DND-41 (cell line): ENCODE data around the gene PHLDB2.

Source experiments
- ATAC-seq: fragments of 200-7000 bp; cut with Tn5 transposase; 3 replicates; pipeline ENCODE4 v1.9.1; 2021; ENCODE audit warnings: low read depth; ENCODE audit not compliant: insufficient read depth
- DNase-seq: peaks from one replicate; pipeline ENCODE4 v3.0.0-alpha.2; 2020
- H2AFZ ChIP-seq: 2 replicates; pipeline ENCODE4 v1.6.0; 2012; ENCODE audit warnings: low read depth, low read length
- H3K27ac ChIP-seq: 2 replicates; pipeline ENCODE4 v1.5.1; 2012; ENCODE audit warnings: low read length, inconsistent platforms
- H3K27me3 ChIP-seq: fragments of 200-600 bp; sonication (generic); 2 replicates; pipeline ENCODE4 v1.6.0; 2012; ENCODE audit warnings: low read length, mild to moderate bottlenecking, inconsistent platforms; ENCODE audit not compliant: insufficient read depth, poor library complexity
- H3K36me3 ChIP-seq: 2 replicates; pipeline ENCODE4 v1.5.1; 2012; ENCODE audit warnings: low read length, inconsistent platforms; ENCODE audit not compliant: insufficient read depth
- H3K4me1 ChIP-seq: 2 replicates; pipeline ENCODE4 v1.5.1; 2012; ENCODE audit warnings: mild to moderate bottlenecking, low read length; ENCODE audit not compliant: insufficient read depth
- H3K4me2 ChIP-seq: 2 replicates; pipeline ENCODE4 v1.6.0; 2012; ENCODE audit warnings: mild to moderate bottlenecking, moderate library complexity, low read length, inconsistent platforms; ENCODE audit not compliant: insufficient read depth
- H3K4me3 ChIP-seq, 2 experiments: fragments of 200-600 bp in 1 of 2; shearing (Covaris generic) in 1 of 2; 2 replicates each; pipeline ENCODE4 v1.5.1; 2012 to 2016; ENCODE audit warnings: inconsistent platforms in 2 of 2, low read length in 2 of 2, mild to moderate bottlenecking in 2 of 2, low read depth in 1 of 2, moderate library complexity in 1 of 2
- H3K79me2 ChIP-seq: 2 replicates; pipeline ENCODE4 v1.6.0; 2012; ENCODE audit warnings: low read length, inconsistent platforms; ENCODE audit not compliant: insufficient read depth
- H3K9ac ChIP-seq: 2 replicates; pipeline ENCODE4 v1.6.0; 2012; ENCODE audit warnings: low read depth, mild to moderate bottlenecking, inconsistent platforms, low read length, moderate library complexity
- H3K9me3 ChIP-seq: 2 replicates; pipeline ENCODE4 v1.5.1; 2012; ENCODE audit warnings: low read length, moderate library complexity, mild to moderate bottlenecking, inconsistent platforms; ENCODE audit not compliant: insufficient read depth, severe bottlenecking
- H4K20me1 ChIP-seq: 2 replicates; pipeline ENCODE4 v1.6.0; 2012; ENCODE audit warnings: low read length; ENCODE audit not compliant: insufficient read depth
- CTCF ChIP-seq: IDR thresholded peaks from 2 replicates; pipeline ENCODE4 v1.5.1; 2012; ENCODE audit warnings: borderline replicate concordance, low read length, moderate library complexity, mild to moderate bottlenecking; ENCODE audit not compliant: poor library complexity, severe bottlenecking; ENCODE audit errors: extremely low read depth
- EZH2 ChIP-seq: IDR thresholded peaks from 3 replicates; pipeline ENCODE4 v1.6.1; 2012; ENCODE audit warnings: borderline replicate concordance, low read depth, mild to moderate bottlenecking, moderate library complexity, low read length, inconsistent platforms; ENCODE audit not compliant: severe bottlenecking

The PHLDB2 gene

GRCh38 chr3:111949712-111950111 is 90.6 kb downstream of the PHLDB2 start:
- H3K79me2 ChIP-seq, result no peaks in the 10 kb centered on the region
- no peaks in the 10 kb centered on the region for H3K4me1 ChIP-seq
- H3K27ac ChIP-seq, result no peak overlapping the region
- H3K9me3 ChIP-seq, result no peaks in the 10 kb centered on the region
- H3K27me3 ChIP-seq, result no peaks in the 10 kb centered on the region
- H3K36me3 ChIP-seq, result no peaks in the 10 kb centered on the region
- no peak for TF ChIP-seq CTCF
- TF ChIP-seq EZH2, result no peak
- no peak for ATAC-seq
- DNase-seq, result no peak
- H2AFZ ChIP-seq, result no peak overlapping the region
- H3K4me2 ChIP-seq, result no peak overlapping the region
- H3K4me3 ChIP-seq, result no peak overlapping the region
- H4K20me1 ChIP-seq, result no peaks in the 10 kb centered on the region
- H3K9ac ChIP-seq, result no peak overlapping the region

- Histone ChIP-seq H3K4me2 (no peak overlapping the region), H2AFZ (no peak overlapping the region), H3K9me3 (no peaks in the 10 kb centered on the region), H3K27ac (no peak overlapping the region), H3K4me3 (no peak overlapping the region), H4K20me1 (no peaks in the 10 kb centered on the region), H3K4me1 (no peaks in the 10 kb centered on the region), H3K79me2 (no peaks in the 10 kb centered on the region), H3K27me3 (no peaks in the 10 kb centered on the region), H3K36me3 (no peaks in the 10 kb centered on the region), H3K9ac (no peak overlapping the region)
- ATAC-seq (no peak), DNase-seq (no peak)
- TF ChIP-seq CTCF (no peak), EZH2 (no peak)
Observed at GRCh38 chr3:111951032-111951431, 92.0 kb downstream of the PHLDB2 start.

- H3K36me3 ChIP-seq, result no peaks in the 10 kb centered on the region
- no peaks in the 10 kb centered on the region for H3K27me3 ChIP-seq
- no peaks in the 10 kb centered on the region for H3K4me1 ChIP-seq
- TF ChIP-seq EZH2, result no peak
- TF ChIP-seq CTCF, result no peak
- no peak overlapping the region for H3K4me3 ChIP-seq
- H3K9ac ChIP-seq, result no peak overlapping the region
- H3K4me2 ChIP-seq, result no peak overlapping the region
- DNase-seq (no peak), ATAC-seq (no peak)
- H3K9me3 ChIP-seq, result no peaks in the 10 kb centered on the region
- H2AFZ ChIP-seq, result no peak overlapping the region
- H3K27ac ChIP-seq, result no peak overlapping the region
- no peaks in the 10 kb centered on the region for H4K20me1 ChIP-seq
- no peaks in the 10 kb centered on the region for H3K79me2 ChIP-seq
Observed at GRCh38 chr3:111952086-111952485, 93.0 kb downstream of the PHLDB2 start.

GRCh38 chr3:111952866-111953450 is 93.9 kb downstream of the PHLDB2 start:
- H3K4me1 ChIP-seq, result no peaks in the 10 kb centered on the region
- H4K20me1 ChIP-seq, result no peaks in the 10 kb centered on the region
- no peaks in the 10 kb centered on the region for H3K9me3 ChIP-seq
- no peaks in the 10 kb centered on the region for H3K36me3 ChIP-seq
- no peak overlapping the region for H2AFZ ChIP-seq
- ATAC-seq (no peak), DNase-seq (no peak)
- H3K9ac ChIP-seq, result no peak overlapping the region
- H3K27me3 ChIP-seq, result no peaks in the 10 kb centered on the region
- H3K4me2 ChIP-seq, result no peak overlapping the region
- no peaks in the 10 kb centered on the region for H3K79me2 ChIP-seq
- H3K4me3 ChIP-seq, result no peak overlapping the region
- H3K27ac ChIP-seq, result no peak overlapping the region
- TF ChIP-seq CTCF, result no peak
- no peak for TF ChIP-seq EZH2
